Measurements from ENCODE around the gene TPGS1. TPM values are rescaled to one million over a fixed set of nuclear protein-coding genes. Genes with fewer than 3 reads are reported as not detected.

TPGS1 gene
- total RNA-seq, 5 donors from 2014 or later (not counting 1 experiment from before 2014, with no cell fraction given): 22.2 to 44.4 (median 39.4) TPM

GRCh38 chr19:543910-544608, 36.8 kb downstream of the TPGS1 start, which contains the start of gene GZMM:
Gene GZMM, plus strand, starts transcription at chr19:544053. Its CDS starts 19 bp downstream, at chr19:544072.
- peaks cover 7% of the 10 kb centered on the region for H3K36me3 Mint-ChIP-seq
- peaks cover 10 to 37% of the 10 kb centered on the region in 2 donors for H3K36me3 ChIP-seq (ENCODE audit: control insufficient read depth in 2 of 2, extremely low read depth in 1 of 2, insufficient read depth in 1 of 2, low read length in 1 of 2)
- no peaks in the 10 kb centered on the region for H3K27me3 Mint-ChIP-seq
- H3K27ac Mint-ChIP-seq: peak within 1 kb of the TSS; percentile 89
- peaks cover 21 to 30% (median 22%) of the 10 kb centered on the region in 3 donors for H3K4me1 Mint-ChIP-seq
- peak within 1 kb of the TSS; percentile 83 for H3K27ac ChIP-seq (ENCODE audit: low read length)
- ChIA-PET CTCF (no interaction called here), POLR2A (interaction anchor here in 1 of 2 donors (0.7 kb wide), 1 partner anchor 13 kb away, joined by 6 read pairs; the partner anchor contains the start of gene CDC34)
- no peaks in the 10 kb centered on the region for H3K9me3 ChIP-seq
- H3K4me1 ChIP-seq (ENCODE audit: control insufficient read depth in 1 of 2, extremely low read depth in 1 of 2, insufficient read depth in 2 of 2, low read length in 2 of 2): peaks cover 9 to 57% of the 10 kb centered on the region in 2 experiments
- peak; percentile 95 to 98 (median 96) for ATAC-seq (replicated peaks in 1 of 4)
- peak; percentile 54 to 91 (median 83) for DNase-seq
- H3K4me3 Mint-ChIP-seq: peak within 1 kb of the TSS; percentile 83 to 88 (median 87)
- WGBS (ENCODE audit: insufficient coverage): 8% methylated on average over 14 of the region's 31 CpGs
- no peaks in the 10 kb centered on the region for H3K27me3 ChIP-seq (replicated peaks in 1 of 2; ENCODE audit: control insufficient read depth in 2 of 2, extremely low read depth in 1 of 2, insufficient read depth in 2 of 2, low read length in 1 of 2)
- H3K9me3 Mint-ChIP-seq: no peaks in the 10 kb centered on the region
- H3K4me3 ChIP-seq (ENCODE audit: control insufficient read depth in 1 of 2, extremely low read depth in 1 of 2, low read length in 1 of 2): peak within 1 kb of the TSS; percentile 79 to 92

- H3K27me3 Mint-ChIP-seq: no peaks in the 10 kb centered on the region
- H3K4me1 Mint-ChIP-seq: peaks cover 22 to 36% (median 25%) of the 10 kb centered on the region in 3 donors
- 97% methylated on average over 11 of the region's 15 CpGs for WGBS (ENCODE audit: insufficient coverage)
- no peaks in the 10 kb centered on the region for H3K9me3 Mint-ChIP-seq
- peaks cover 4 to 27% of the 10 kb centered on the region in 2 donors for H3K36me3 ChIP-seq (ENCODE audit: control insufficient read depth in 2 of 2, extremely low read depth in 1 of 2, insufficient read depth in 1 of 2, low read length in 1 of 2)
- H3K4me1 ChIP-seq (ENCODE audit: control insufficient read depth in 1 of 2, extremely low read depth in 1 of 2, insufficient read depth in 2 of 2, low read length in 2 of 2): peaks cover 9 to 61% of the 10 kb centered on the region in 2 experiments
- DNase-seq: no peak
- H3K4me3 ChIP-seq (ENCODE audit: control insufficient read depth in 1 of 2, extremely low read depth in 1 of 2, low read length in 1 of 2): no peak overlapping the region
- no peak overlapping the region for H3K27ac Mint-ChIP-seq
- POLR2A ChIA-PET: no interaction called here
- no peak overlapping the region for H3K27ac ChIP-seq (ENCODE audit: low read length)
- peaks cover 7% of the 10 kb centered on the region for H3K36me3 Mint-ChIP-seq
- CTCF ChIA-PET: interaction anchor here in 1 of 2 donors (0.6 kb wide), 1 partner anchor 41 kb away, joined by 3 read pairs; no protein-coding TSS in a partner anchor
- ATAC-seq (replicated peaks in 1 of 4): no peak
- no peak overlapping the region for H3K4me3 Mint-ChIP-seq
- no peaks in the 10 kb centered on the region for H3K9me3 ChIP-seq
- H3K27me3 ChIP-seq (replicated peaks in 1 of 2; ENCODE audit: control insufficient read depth in 2 of 2, extremely low read depth in 1 of 2, insufficient read depth in 2 of 2, low read length in 1 of 2): no peaks in the 10 kb centered on the region
Measured at GRCh38 chr19:547117-547516, 39.8 kb downstream of the TPGS1 start.

GRCh38 chr19:547836-548720, 40.8 kb downstream of the TPGS1 start:
- peaks cover 22 to 34% (median 24%) of the 10 kb centered on the region in 3 donors for H3K4me1 Mint-ChIP-seq
- peaks cover 7% of the 10 kb centered on the region for H3K36me3 Mint-ChIP-seq
- H3K4me1 ChIP-seq (ENCODE audit: control insufficient read depth in 1 of 2, extremely low read depth in 1 of 2, insufficient read depth in 2 of 2, low read length in 2 of 2): peaks cover 9 to 52% of the 10 kb centered on the region in 2 experiments
- no peak for DNase-seq
- no peaks in the 10 kb centered on the region for H3K27me3 ChIP-seq (replicated peaks in 1 of 2; ENCODE audit: control insufficient read depth in 2 of 2, extremely low read depth in 1 of 2, insufficient read depth in 2 of 2, low read length in 1 of 2)
- peak overlapping the region in 1 of 2 donors; percentile 28 for H3K27ac Mint-ChIP-seq
- 92% methylated on average over 24 of the region's 26 CpGs for WGBS (ENCODE audit: insufficient coverage)
- CTCF ChIA-PET: no interaction called here
- peaks cover 4 to 23% of the 10 kb centered on the region in 2 donors for H3K36me3 ChIP-seq (ENCODE audit: control insufficient read depth in 2 of 2, extremely low read depth in 1 of 2, insufficient read depth in 1 of 2, low read length in 1 of 2)
- H3K27ac ChIP-seq (ENCODE audit: low read length): no peak overlapping the region
- ATAC-seq (replicated peaks in 1 of 4): no peak
- H3K4me3 Mint-ChIP-seq: no peak overlapping the region
- no peaks in the 10 kb centered on the region for H3K9me3 Mint-ChIP-seq
- H3K4me3 ChIP-seq (ENCODE audit: control insufficient read depth in 1 of 2, extremely low read depth in 1 of 2, low read length in 1 of 2): no peak overlapping the region
- no peaks in the 10 kb centered on the region for H3K9me3 ChIP-seq
- POLR2A ChIA-PET: interaction anchor here in 1 of 2 donors (0.5 kb wide), 1 partner anchor 1284 kb away, joined by 4 read pairs; no protein-coding TSS in a partner anchor
- no peaks in the 10 kb centered on the region for H3K27me3 Mint-ChIP-seq

DNA sequence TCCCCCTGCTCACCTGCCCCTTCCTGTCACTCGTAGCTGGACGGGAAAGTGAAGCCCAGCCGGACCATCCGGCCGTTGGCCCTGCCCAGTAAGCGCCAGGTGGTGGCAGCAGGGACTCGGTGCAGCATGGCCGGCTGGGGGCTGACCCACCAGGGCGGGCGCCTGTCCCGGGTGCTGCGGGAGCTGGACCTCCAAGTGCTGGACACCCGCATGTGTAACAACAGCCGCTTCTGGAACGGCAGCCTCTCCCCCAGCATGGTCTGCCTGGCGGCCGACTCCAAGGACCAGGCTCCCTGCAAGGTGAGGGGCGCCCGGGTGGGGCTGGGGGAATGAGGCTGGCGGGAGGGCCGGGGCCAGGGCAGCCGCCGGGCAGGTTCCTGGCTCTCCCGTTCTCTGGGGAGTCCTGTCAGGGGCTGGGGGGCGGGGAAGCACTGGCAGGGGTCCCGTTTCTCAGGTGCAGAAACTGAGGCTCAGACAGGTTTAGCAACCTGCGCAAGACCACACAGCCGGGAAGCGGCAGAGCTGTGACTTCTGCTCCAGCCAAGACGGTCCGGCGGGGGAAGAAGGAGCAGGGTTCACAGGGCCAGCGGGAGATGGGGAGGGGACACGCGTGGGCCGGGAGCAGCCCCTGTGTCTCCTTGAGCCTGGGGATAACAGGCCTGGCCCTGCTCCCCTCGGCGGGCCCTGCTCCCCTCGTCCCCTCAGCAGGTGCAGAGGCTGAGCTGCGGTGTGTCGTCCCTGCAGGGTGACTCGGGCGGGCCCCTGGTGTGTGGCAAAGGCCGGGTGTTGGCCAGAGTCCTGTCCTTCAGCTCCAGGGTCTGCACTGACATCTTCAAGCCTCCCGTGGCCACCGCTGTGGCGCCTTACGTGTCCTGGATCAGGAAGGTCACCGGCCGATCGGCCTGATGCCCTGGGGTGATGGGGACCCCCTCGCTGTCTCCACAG, 41.9 kb downstream of the TPGS1 start:
- no peak overlapping the region for H3K4me3 ChIP-seq (ENCODE audit: control insufficient read depth in 1 of 2, extremely low read depth in 1 of 2, low read length in 1 of 2)
- H3K27ac ChIP-seq (ENCODE audit: low read length): no peak overlapping the region
- ChIA-PET CTCF (no interaction called here), POLR2A (no interaction called here)
- Mint-ChIP-seq H3K36me3 (peaks cover 7% of the 10 kb centered on the region), H3K4me1 (peaks cover 11 to 25% (median 14%) of the 10 kb centered on the region in 3 donors), H3K4me3 (no peak overlapping the region), H3K9me3 (no peaks in the 10 kb centered on the region), H3K27me3 (no peaks in the 10 kb centered on the region), H3K27ac (no peak overlapping the region)
- DNase-seq (no peak), ATAC-seq (replicated peaks in 1 of 4) (no peak)
- peaks cover 4 to 23% of the 10 kb centered on the region in 2 donors for H3K36me3 ChIP-seq (ENCODE audit: control insufficient read depth in 2 of 2, extremely low read depth in 1 of 2, insufficient read depth in 1 of 2, low read length in 1 of 2)
- H3K27me3 ChIP-seq (replicated peaks in 1 of 2; ENCODE audit: control insufficient read depth in 2 of 2, extremely low read depth in 1 of 2, insufficient read depth in 2 of 2, low read length in 1 of 2): no peaks in the 10 kb centered on the region
- 93% methylated on average over 42 of the region's 52 CpGs for WGBS (ENCODE audit: insufficient coverage)
- no peaks in the 10 kb centered on the region for H3K9me3 ChIP-seq
- H3K4me1 ChIP-seq (ENCODE audit: control insufficient read depth in 1 of 2, extremely low read depth in 1 of 2, insufficient read depth in 2 of 2, low read length in 2 of 2): peaks cover 3 to 41% of the 10 kb centered on the region in 2 experiments

DNA sequence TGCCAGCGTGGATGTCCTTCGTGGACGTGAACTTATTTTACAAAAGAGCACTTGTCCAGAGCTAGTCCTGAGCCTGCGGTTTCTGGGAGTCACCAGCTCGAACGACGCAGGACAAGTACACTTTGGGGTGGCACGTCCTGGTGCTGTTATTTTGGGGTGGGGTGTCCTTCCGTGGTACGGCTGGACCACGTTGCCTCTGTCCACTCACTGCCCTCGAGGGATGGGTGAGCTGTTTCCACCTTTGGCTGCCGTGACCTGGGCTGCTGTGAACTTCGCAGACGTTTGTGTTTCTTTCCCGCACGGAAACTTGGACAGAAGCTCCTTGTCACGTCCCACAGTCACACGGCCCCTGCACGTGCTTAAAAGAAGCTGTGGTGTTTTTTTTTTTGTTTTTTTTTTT, 47.5 kb downstream of the TPGS1 start:
- no peaks in the 10 kb centered on the region for H3K9me3 Mint-ChIP-seq
- 88% methylated on average over 8 of the region's 20 CpGs for WGBS (ENCODE audit: insufficient coverage)
- CTCF ChIA-PET: no interaction called here
- ATAC-seq (replicated peaks in 1 of 4) (no peak), DNase-seq (no peak)
- Histone ChIP-seq H3K4me3 (ENCODE audit: control insufficient read depth in 1 of 2, extremely low read depth in 1 of 2, low read length in 1 of 2) (no peak overlapping the region), H3K27ac (ENCODE audit: low read length) (no peak overlapping the region), H3K9me3 (no peaks in the 10 kb centered on the region), H3K27me3 (replicated peaks in 1 of 2; ENCODE audit: control insufficient read depth in 2 of 2, extremely low read depth in 1 of 2, insufficient read depth in 2 of 2, low read length in 1 of 2) (no peaks in the 10 kb centered on the region), H3K36me3 (ENCODE audit: control insufficient read depth in 2 of 2, extremely low read depth in 1 of 2, insufficient read depth in 1 of 2, low read length in 1 of 2) (peaks cover 0 to 1% of the 10 kb centered on the region in 2 donors), H3K4me1 (ENCODE audit: control insufficient read depth in 1 of 2, extremely low read depth in 1 of 2, insufficient read depth in 2 of 2, low read length in 2 of 2) (peaks cover 0 to 12% of the 10 kb centered on the region in 2 experiments)
- no peak overlapping the region for H3K27ac Mint-ChIP-seq
- H3K4me3 Mint-ChIP-seq: no peak overlapping the region
- no peaks in the 10 kb centered on the region for H3K27me3 Mint-ChIP-seq
- POLR2A ChIA-PET: interaction anchor here (0.6 to 0.7 kb wide), 2 partner anchors 11 to 39 kb away, joined by 6 to 12 read pairs; no protein-coding TSS in a partner anchor
- no peaks in the 10 kb centered on the region for H3K36me3 Mint-ChIP-seq
- peaks cover 2 to 6% (median 3%) of the 10 kb centered on the region in 3 donors for H3K4me1 Mint-ChIP-seq
